Liver (tissue), 9 donors: ENCODE data around the gene EDIL3. TPM values are rescaled to one million over a fixed set of nuclear protein-coding genes. Genes with fewer than 3 reads are reported as not detected.

ENCODE experiments used
- DNase-seq: peaks from one replicate; pipeline ENCODE4 v3.0.0-alpha.2; 2017; ENCODE audit warnings: low spot score
- H3K27ac ChIP-seq, 2 donors: one replicate each; pipeline ENCODE4 v1.7.0; 2013; ENCODE audit warnings: inconsistent platforms in 2 of 2, low read length in 2 of 2, control low read depth in 1 of 2, low read depth in 1 of 2, mild to moderate bottlenecking in 1 of 2
- H3K27me3 ChIP-seq, 4 donors: one replicate each; pipeline versions ENCODE4 v1.6.1 to v1.7.0; 2013; ENCODE audit warnings: low read length in 3 of 4, inconsistent platforms in 1 of 4, mild to moderate bottlenecking in 1 of 4, moderate library complexity in 1 of 4; ENCODE audit not compliant: control insufficient read depth in 4 of 4, insufficient read depth in 4 of 4
- H3K36me3 ChIP-seq, 4 donors: one replicate each; pipeline versions ENCODE4 v1.6.1 to v1.7.0; 2013; ENCODE audit warnings: low read length in 3 of 4, mild to moderate bottlenecking in 3 of 4, low read depth in 1 of 4, moderate library complexity in 1 of 4; ENCODE audit not compliant: control insufficient read depth in 4 of 4, insufficient read depth in 3 of 4
- H3K4me1 ChIP-seq, 4 donors: one replicate each; pipeline versions ENCODE4 v1.6.1 to v1.7.0; 2013; ENCODE audit warnings: low read length in 3 of 4, mild to moderate bottlenecking in 3 of 4, moderate library complexity in 1 of 4; ENCODE audit not compliant: control insufficient read depth in 4 of 4, insufficient read depth in 4 of 4
- H3K4me3 ChIP-seq, 3 donors: one replicate each; pipeline versions ENCODE4 v1.6.1 to v1.7.0; 2013; ENCODE audit warnings: low read length in 3 of 3, control low read depth in 1 of 3, low read depth in 1 of 3, mild to moderate bottlenecking in 1 of 3
- H3K9ac ChIP-seq, 2 donors: one replicate each; pipeline ENCODE4 v1.7.0; 2013; ENCODE audit warnings: low read length in 2 of 2, mild to moderate bottlenecking in 2 of 2, moderate library complexity in 2 of 2, control low read depth in 1 of 2, low read depth in 1 of 2
- H3K9me3 ChIP-seq, 4 donors: one replicate each; pipeline versions ENCODE4 v1.6.1 to v1.7.0; 2013; ENCODE audit warnings: low read length in 3 of 4; ENCODE audit not compliant: control insufficient read depth in 4 of 4
- EGR1 ChIP-seq, 2 donors: IDR thresholded peaks; 2 replicates each; pipeline ENCODE4 v1.6.1; 2016 to 2018; ENCODE audit warnings: antibody characterized with exemption in 2 of 2, low read depth in 2 of 2
- FOXA1 ChIP-seq: IDR thresholded peaks from 2 replicates; pipeline ENCODE4 v1.6.1; 2016; ENCODE audit warnings: antibody characterized with exemption
- FOXA2 ChIP-seq: IDR thresholded peaks from 2 replicates; pipeline ENCODE4 v1.6.1; 2016; ENCODE audit warnings: antibody characterized with exemption
- GABPA ChIP-seq, 2 donors: IDR thresholded peaks in 1 of 2; conservative IDR thresholded peaks in 1 of 2; 2 replicates each; pipeline ENCODE4 v1.6.1; 2016; ENCODE audit warnings: antibody characterized with exemption in 2 of 2, mild to moderate bottlenecking in 1 of 2, moderate library complexity in 1 of 2
- HNF4A ChIP-seq, 2 donors: conservative IDR thresholded peaks; 2 replicates each; pipeline ENCODE4 v1.6.1; 2016; ENCODE audit warnings: antibody characterized with exemption in 2 of 2, mild to moderate bottlenecking in 2 of 2
- HNF4G ChIP-seq: IDR thresholded peaks from 2 replicates; pipeline ENCODE4 v1.6.1; 2016; ENCODE audit warnings: antibody characterized with exemption
- JUND ChIP-seq, 2 donors: IDR thresholded peaks; 2 replicates each; pipeline ENCODE4 v1.6.1; 2016; ENCODE audit warnings: antibody characterized with exemption in 2 of 2
- NR2F2 ChIP-seq: IDR thresholded peaks from 2 replicates; pipeline ENCODE4 v1.6.1; 2016; ENCODE audit warnings: antibody characterized with exemption
- RAD21 ChIP-seq, 2 donors: IDR thresholded peaks; 2 replicates each; pipeline ENCODE4 v1.6.1; 2016; ENCODE audit warnings: antibody characterized with exemption in 2 of 2, mild to moderate bottlenecking in 2 of 2
- RXRA ChIP-seq, 2 donors: IDR thresholded peaks; 2 replicates each; pipeline ENCODE4 v1.6.1; 2017 to 2018; ENCODE audit warnings: antibody characterized with exemption in 2 of 2, mild to moderate bottlenecking in 1 of 2
- SP1 ChIP-seq: IDR thresholded peaks from 2 replicates; pipeline ENCODE4 v1.6.1; 2018; ENCODE audit warnings: antibody characterized with exemption, mild to moderate bottlenecking
- TAF1 ChIP-seq: conservative IDR thresholded peaks from 2 replicates; pipeline ENCODE4 v1.6.1; 2016; ENCODE audit warnings: antibody characterized with exemption, mild to moderate bottlenecking
- YY1 ChIP-seq: IDR thresholded peaks from 2 replicates; pipeline ENCODE4 v1.6.1; 2016; ENCODE audit warnings: antibody characterized with exemption, mild to moderate bottlenecking
- WGBS: extraction: QIAGEN DNeasy Blood & Tissue Kit; methylation state at CpG from one replicate; pipeline ENCODE4 v1.1.7; 2013; 5-methylcytosine and 5-hydroxymethylcytosine counted together
- polyA plus RNA-seq, 2 donors: library from polyadenylated mRNA; stranded (reverse) in 1 of 2; unstranded in 1 of 2; fragments of 200-250 nt in 1 of 2; fragments of >200 nt in 1 of 2; fragmentation: Nextera tagmentation in 1 of 2; extraction: Ambion mirVana in 1 of 2; gene quantifications; one replicate each; pipeline versions ENCODE4 v1.2.1 to v1.2.3, GENCODE V29; 2013 to 2015
- total RNA-seq, 2 donors: library from RNA; depleted of rRNA; stranded (reverse); fragments of >200 nt; gene quantifications; one replicate each; pipeline ENCODE4 v1.2.3, GENCODE V29; 2014
- TF ChIP-seq, protein P1 (sequence below): fragments of 150-350 bp; IDR thresholded peaks from 2 replicates; pipeline ENCODE4 v1.5.1; 2017; ENCODE audit warnings: improper control_type of control experiment, low read depth, low read length; ENCODE audit not compliant: missing input control
- TF ChIP-seq, protein P2 (sequence below): IDR thresholded peaks from 2 replicates; pipeline ENCODE4 v1.6.1; 2016; ENCODE audit warnings: antibody characterized with exemption
- TF ChIP-seq, protein P3 (sequence below): IDR thresholded peaks from 2 replicates; pipeline ENCODE4 v1.6.1; 2016; ENCODE audit warnings: antibody characterized with exemption, mild to moderate bottlenecking
- TF ChIP-seq, protein P4 (sequence below): IDR thresholded peaks from 2 replicates; pipeline ENCODE4 v1.6.1; 2016; ENCODE audit warnings: antibody characterized with exemption
- TF ChIP-seq, protein P5 (sequence below): IDR thresholded peaks from 2 replicates; pipeline ENCODE4 v1.6.1; 2016; ENCODE audit warnings: antibody characterized with exemption
- donor health status: healthy.
- donor health status: healthy.
- donor health status: healthy.
- donor health status: healthy.
- donor health status: healthy.

EDIL3 gene
- total and polyA plus RNA-seq, 4 donors: 0.33 to 12.0 (median 0.76) TPM

DNA sequence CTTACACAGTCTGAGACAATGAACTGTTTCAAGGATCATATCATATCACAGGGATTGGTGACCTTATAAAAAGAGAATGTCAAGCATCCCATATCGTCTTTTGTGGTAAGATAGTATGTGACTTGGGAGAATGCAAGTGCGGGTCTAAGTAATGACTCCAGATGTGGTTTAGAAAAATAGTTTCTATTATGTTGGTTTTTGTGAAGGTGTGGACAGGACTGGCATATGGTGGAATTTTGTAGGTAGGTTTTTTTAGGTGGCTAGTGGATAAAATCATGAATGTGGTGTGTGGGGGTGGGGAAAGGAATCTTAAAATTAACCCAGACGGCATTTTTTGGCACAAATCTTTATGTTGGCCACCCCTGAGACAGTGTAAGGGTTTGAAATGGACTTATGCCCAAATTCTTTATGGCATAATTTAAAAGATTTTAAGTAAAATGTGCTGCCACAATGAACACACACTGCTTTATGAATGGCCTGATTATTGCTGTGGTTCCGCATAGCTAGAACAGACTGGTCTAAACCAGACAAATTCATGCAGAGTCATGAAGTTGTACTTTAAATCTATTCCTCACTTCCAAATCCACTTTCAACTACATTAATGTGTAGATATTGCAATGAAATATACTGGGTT lies 459.2 kb downstream of the EDIL3 start:
- no peak for TF ChIP-seq SP1
- DNase-seq: no peak
- H3K4me3 ChIP-seq: no peak overlapping the region
- no peaks in the 10 kb centered on the region for H3K9me3 ChIP-seq
- no peak overlapping the region for H3K27ac ChIP-seq
- peaks cover 0 to 4% (median 1%) of the 10 kb centered on the region in 4 donors for H3K27me3 ChIP-seq
- no peak overlapping the region for H3K9ac ChIP-seq
- WGBS: 57% methylated on average over 4 of the region's 4 CpGs
- H3K4me1 ChIP-seq: no peaks in the 10 kb centered on the region
- H3K36me3 ChIP-seq: no peaks in the 10 kb centered on the region

DNA sequence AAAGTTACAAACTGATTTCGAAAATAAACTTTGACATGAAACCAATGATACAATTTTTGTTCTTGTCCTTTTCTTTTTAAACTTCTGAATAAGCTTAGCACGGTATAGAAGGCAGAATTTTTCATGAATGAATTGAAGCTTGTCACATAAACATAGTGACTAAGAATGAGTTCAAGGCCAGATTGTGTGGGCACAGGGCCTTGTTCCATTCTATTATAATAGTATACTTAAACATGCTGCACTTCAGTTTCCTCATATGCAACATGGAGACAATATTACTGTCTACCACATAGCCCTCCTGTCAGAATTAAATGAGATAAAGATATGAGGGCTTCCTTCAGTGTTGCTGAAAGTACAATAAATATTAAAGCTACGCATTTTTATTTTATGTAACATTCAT lies 459.8 kb downstream of the EDIL3 start:
- 87% methylated on average over 3 of the region's 3 CpGs for WGBS
- no peak overlapping the region for H3K9ac ChIP-seq
- no peak for DNase-seq
- H3K9me3 ChIP-seq: no peaks in the 10 kb centered on the region
- H3K27me3 ChIP-seq: peaks cover 0 to 4% (median 1%) of the 10 kb centered on the region in 4 donors
- no peak for TF ChIP-seq YY1
- no peak for TF ChIP-seq RXRA (IDR thresholded peaks at IDR 0.05)
- no peak for TF ChIP-seq NR2F2
- TF ChIP-seq SP1: no peak
- TF ChIP-seq GABPA (IDR thresholded peaks at IDR 0.05 in 1 of 2, conservative IDR thresholded peaks at IDR 0.05 in 1 of 2): no peak
- no peak for TF ChIP-seq RAD21 (IDR thresholded peaks at IDR 0.05)
- TF ChIP-seq FOXA1: no peak
- TF ChIP-seq HNF4G: no peak
- TF ChIP-seq TAF1: no peak
- TF ChIP-seq, protein P1, sequence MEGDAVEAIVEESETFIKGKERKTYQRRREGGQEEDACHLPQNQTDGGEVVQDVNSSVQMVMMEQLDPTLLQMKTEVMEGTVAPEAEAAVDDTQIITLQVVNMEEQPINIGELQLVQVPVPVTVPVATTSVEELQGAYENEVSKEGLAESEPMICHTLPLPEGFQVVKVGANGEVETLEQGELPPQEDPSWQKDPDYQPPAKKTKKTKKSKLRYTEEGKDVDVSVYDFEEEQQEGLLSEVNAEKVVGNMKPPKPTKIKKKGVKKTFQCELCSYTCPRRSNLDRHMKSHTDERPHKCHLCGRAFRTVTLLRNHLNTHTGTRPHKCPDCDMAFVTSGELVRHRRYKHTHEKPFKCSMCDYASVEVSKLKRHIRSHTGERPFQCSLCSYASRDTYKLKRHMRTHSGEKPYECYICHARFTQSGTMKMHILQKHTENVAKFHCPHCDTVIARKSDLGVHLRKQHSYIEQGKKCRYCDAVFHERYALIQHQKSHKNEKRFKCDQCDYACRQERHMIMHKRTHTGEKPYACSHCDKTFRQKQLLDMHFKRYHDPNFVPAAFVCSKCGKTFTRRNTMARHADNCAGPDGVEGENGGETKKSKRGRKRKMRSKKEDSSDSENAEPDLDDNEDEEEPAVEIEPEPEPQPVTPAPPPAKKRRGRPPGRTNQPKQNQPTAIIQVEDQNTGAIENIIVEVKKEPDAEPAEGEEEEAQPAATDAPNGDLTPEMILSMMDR: no peak
- no peak for TF ChIP-seq FOXA2
- no peak for TF ChIP-seq HNF4A (conservative IDR thresholded peaks at IDR 0.05)
- TF ChIP-seq, protein P2, sequence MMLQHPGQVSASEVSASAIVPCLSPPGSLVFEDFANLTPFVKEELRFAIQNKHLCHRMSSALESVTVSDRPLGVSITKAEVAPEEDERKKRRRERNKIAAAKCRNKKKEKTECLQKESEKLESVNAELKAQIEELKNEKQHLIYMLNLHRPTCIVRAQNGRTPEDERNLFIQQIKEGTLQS: no peak
- TF ChIP-seq EGR1 (IDR thresholded peaks at IDR 0.05; ENCODE audit: low read depth in 2 of 2): no peak
- TF ChIP-seq, protein P3, sequence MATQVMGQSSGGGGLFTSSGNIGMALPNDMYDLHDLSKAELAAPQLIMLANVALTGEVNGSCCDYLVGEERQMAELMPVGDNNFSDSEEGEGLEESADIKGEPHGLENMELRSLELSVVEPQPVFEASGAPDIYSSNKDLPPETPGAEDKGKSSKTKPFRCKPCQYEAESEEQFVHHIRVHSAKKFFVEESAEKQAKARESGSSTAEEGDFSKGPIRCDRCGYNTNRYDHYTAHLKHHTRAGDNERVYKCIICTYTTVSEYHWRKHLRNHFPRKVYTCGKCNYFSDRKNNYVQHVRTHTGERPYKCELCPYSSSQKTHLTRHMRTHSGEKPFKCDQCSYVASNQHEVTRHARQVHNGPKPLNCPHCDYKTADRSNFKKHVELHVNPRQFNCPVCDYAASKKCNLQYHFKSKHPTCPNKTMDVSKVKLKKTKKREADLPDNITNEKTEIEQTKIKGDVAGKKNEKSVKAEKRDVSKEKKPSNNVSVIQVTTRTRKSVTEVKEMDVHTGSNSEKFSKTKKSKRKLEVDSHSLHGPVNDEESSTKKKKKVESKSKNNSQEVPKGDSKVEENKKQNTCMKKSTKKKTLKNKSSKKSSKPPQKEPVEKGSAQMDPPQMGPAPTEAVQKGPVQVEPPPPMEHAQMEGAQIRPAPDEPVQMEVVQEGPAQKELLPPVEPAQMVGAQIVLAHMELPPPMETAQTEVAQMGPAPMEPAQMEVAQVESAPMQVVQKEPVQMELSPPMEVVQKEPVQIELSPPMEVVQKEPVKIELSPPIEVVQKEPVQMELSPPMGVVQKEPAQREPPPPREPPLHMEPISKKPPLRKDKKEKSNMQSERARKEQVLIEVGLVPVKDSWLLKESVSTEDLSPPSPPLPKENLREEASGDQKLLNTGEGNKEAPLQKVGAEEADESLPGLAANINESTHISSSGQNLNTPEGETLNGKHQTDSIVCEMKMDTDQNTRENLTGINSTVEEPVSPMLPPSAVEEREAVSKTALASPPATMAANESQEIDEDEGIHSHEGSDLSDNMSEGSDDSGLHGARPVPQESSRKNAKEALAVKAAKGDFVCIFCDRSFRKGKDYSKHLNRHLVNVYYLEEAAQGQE: no peak
- TF ChIP-seq, protein P4, sequence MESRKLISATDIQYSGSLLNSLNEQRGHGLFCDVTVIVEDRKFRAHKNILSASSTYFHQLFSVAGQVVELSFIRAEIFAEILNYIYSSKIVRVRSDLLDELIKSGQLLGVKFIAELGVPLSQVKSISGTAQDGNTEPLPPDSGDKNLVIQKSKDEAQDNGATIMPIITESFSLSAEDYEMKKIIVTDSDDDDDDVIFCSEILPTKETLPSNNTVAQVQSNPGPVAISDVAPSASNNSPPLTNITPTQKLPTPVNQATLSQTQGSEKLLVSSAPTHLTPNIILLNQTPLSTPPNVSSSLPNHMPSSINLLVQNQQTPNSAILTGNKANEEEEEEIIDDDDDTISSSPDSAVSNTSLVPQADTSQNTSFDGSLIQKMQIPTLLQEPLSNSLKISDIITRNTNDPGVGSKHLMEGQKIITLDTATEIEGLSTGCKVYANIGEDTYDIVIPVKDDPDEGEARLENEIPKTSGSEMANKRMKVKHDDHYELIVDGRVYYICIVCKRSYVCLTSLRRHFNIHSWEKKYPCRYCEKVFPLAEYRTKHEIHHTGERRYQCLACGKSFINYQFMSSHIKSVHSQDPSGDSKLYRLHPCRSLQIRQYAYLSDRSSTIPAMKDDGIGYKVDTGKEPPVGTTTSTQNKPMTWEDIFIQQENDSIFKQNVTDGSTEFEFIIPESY: no peak
- TF ChIP-seq JUND (IDR thresholded peaks at IDR 0.05): no peak
- TF ChIP-seq, protein P5, sequence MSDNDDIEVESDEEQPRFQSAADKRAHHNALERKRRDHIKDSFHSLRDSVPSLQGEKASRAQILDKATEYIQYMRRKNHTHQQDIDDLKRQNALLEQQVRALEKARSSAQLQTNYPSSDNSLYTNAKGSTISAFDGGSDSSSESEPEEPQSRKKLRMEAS: no peak
- no peaks in the 10 kb centered on the region for H3K4me1 ChIP-seq
- no peak overlapping the region for H3K4me3 ChIP-seq
- H3K36me3 ChIP-seq: no peaks in the 10 kb centered on the region
- no peak overlapping the region for H3K27ac ChIP-seq
